MM.1S (cell line): ENCODE results near the gene SLIT1.

ENCODE experiments used
- DNase-seq: peaks from one replicate; pipeline ENCODE4 v3.0.0-alpha.2; 2015
- H2AFZ ChIP-seq: fragments of 300-600 bp; sonication (generic); 2 replicates; pipeline ENCODE4 v1.6.0; 2016; ENCODE audit warnings: antibody characterized with exemption, low read length
- H3F3A ChIP-seq: fragments of 300-600 bp; sonication (generic); 2 replicates; pipeline ENCODE4 v1.6.1; 2016; ENCODE audit warnings: mild to moderate bottlenecking, antibody characterized with exemption, low read length, moderate library complexity, mixed read lengths; ENCODE audit not compliant: insufficient read depth
- H3K27ac ChIP-seq: fragments of 300-600 bp; sonication (generic); 2 replicates; pipeline ENCODE4 v1.5.1; 2016; ENCODE audit warnings: mild to moderate bottlenecking, low read length
- H3K27me3 ChIP-seq: fragments of 300-600 bp; sonication (generic); replicated peaks from 2 replicates; pipeline ENCODE4 v1.6.0; 2016; ENCODE audit warnings: low read length; ENCODE audit not compliant: insufficient read depth
- H3K36me3 ChIP-seq: fragments of 300-600 bp; sonication (generic); replicated peaks from 2 replicates; pipeline ENCODE4 v1.6.1; 2016; ENCODE audit warnings: mild to moderate bottlenecking, low read length, mixed read lengths; ENCODE audit not compliant: insufficient read depth
- H3K4me1 ChIP-seq: fragments of 300-600 bp; sonication (generic); 2 replicates; pipeline ENCODE4 v1.6.1; 2016; ENCODE audit warnings: low read length, mixed read lengths
- H3K4me2 ChIP-seq: fragments of 300-600 bp; sonication (generic); 2 replicates; pipeline ENCODE4 v1.6.0; 2016; ENCODE audit warnings: low read depth, low read length
- H3K4me3 ChIP-seq: fragments of 300-600 bp; sonication (generic); 2 replicates; pipeline ENCODE4 v1.5.1; 2016; ENCODE audit warnings: low read length, mixed read lengths
- H3K79me2 ChIP-seq: fragments of 300-600 bp; sonication (generic); 2 replicates; pipeline ENCODE4 v1.6.1; 2016; ENCODE audit warnings: mixed run types, low read length, mixed read lengths
- H3K9ac ChIP-seq: fragments of 300-600 bp; sonication (generic); 2 replicates; pipeline ENCODE4 v1.6.1; 2016; ENCODE audit warnings: low read length, mixed read lengths
- H3K9me2 ChIP-seq: fragments of 300-600 bp; sonication (generic); replicated peaks from 2 replicates; pipeline ENCODE4 v1.6.1; 2016; ENCODE audit warnings: mild to moderate bottlenecking, low read length, mixed read lengths; ENCODE audit not compliant: insufficient read depth
- H3K9me3 ChIP-seq: fragments of 300-600 bp; sonication (generic); replicated peaks from 2 replicates; pipeline ENCODE4 v1.6.1; 2016; ENCODE audit warnings: mild to moderate bottlenecking, low read length, mixed read lengths; ENCODE audit not compliant: insufficient read depth
- H4K20me1 ChIP-seq: fragments of 300-600 bp; sonication (generic); 2 replicates; pipeline ENCODE4 v1.6.1; 2016; ENCODE audit warnings: mild to moderate bottlenecking, low read length, moderate library complexity, mixed read lengths; ENCODE audit not compliant: insufficient read depth
- CTCF ChIP-seq: fragments of 300-600 bp; sonication (generic); IDR thresholded peaks from 2 replicates; pipeline ENCODE4 v1.5.1; 2016; ENCODE audit warnings: antibody characterized with exemption, low read length, mixed read lengths
- EZH2 ChIP-seq: fragments of 300-600 bp; sonication (generic); optimal IDR thresholded peaks from 2 replicates; pipeline ENCODE3; 2017; ENCODE audit warnings: low read depth, mild to moderate bottlenecking, antibody characterized with exemption, low read length, mixed read lengths
- EZH2phosphoT487 ChIP-seq: fragments of 300-600 bp; sonication (generic); IDR thresholded peaks from 2 replicates; pipeline ENCODE4 v1.6.1; 2018; ENCODE audit warnings: antibody characterized with exemption, low read length

SLIT1 gene

GRCh38 chr10:97199152-97199551, 13.4 kb upstream of the SLIT1 start:
- Histone ChIP-seq H3K9me2 (no peaks in the 10 kb centered on the region), H3K9ac (no peak overlapping the region), H2AFZ (no peak overlapping the region), H3K79me2 (no peaks in the 10 kb centered on the region), H3K4me2 (no peak overlapping the region), H3K27me3 (no peaks in the 10 kb centered on the region), H3K4me3 (no peak overlapping the region), H3K4me1 (no peaks in the 10 kb centered on the region), H3K9me3 (no peaks in the 10 kb centered on the region), H4K20me1 (no peaks in the 10 kb centered on the region), H3K36me3 (no peaks in the 10 kb centered on the region), H3F3A (no peaks in the 10 kb centered on the region), H3K27ac (no peak overlapping the region)
- DNase-seq, result no peak
- TF ChIP-seq CTCF (no peak), EZH2 (no peak), EZH2phosphoT487 (no peak)

GRCh38 chr10:97197030-97197500, 11.3 kb upstream of the SLIT1 start:
- Histone ChIP-seq H3K4me1 (no peaks in the 10 kb centered on the region), H3K9me2 (no peaks in the 10 kb centered on the region), H3K27ac (no peak overlapping the region), H4K20me1 (no peaks in the 10 kb centered on the region), H3K4me2 (peak overlapping the region; percentile 67; the same call in 1 of the 2 replicates), H3K9ac (no peak overlapping the region), H3F3A (no peaks in the 10 kb centered on the region), H3K36me3 (no peaks in the 10 kb centered on the region), H3K9me3 (no peaks in the 10 kb centered on the region), H3K79me2 (no peaks in the 10 kb centered on the region), H3K4me3 (no peak overlapping the region), H2AFZ (0 out of 2 replicates have a peak overlapping the region, but pooled peaks have one; percentile 65), H3K27me3 (no peaks in the 10 kb centered on the region)
- no peak for TF ChIP-seq CTCF
- TF ChIP-seq EZH2, result no peak
- no peak for TF ChIP-seq EZH2phosphoT487
- no peak for DNase-seq

GRCh38 chr10:97196223-97197029, 10.7 kb upstream of the SLIT1 start:
- no peaks in the 10 kb centered on the region for H3K79me2 ChIP-seq
- peak overlapping the region; percentile 65 for H2AFZ ChIP-seq
- peak overlapping the region; percentile 67 for H3K4me2 ChIP-seq
- peak overlapping the region; percentile 66 for H3K4me3 ChIP-seq
- no peaks in the 10 kb centered on the region for H3F3A ChIP-seq
- H3K4me1 ChIP-seq, result no peaks in the 10 kb centered on the region
- H3K27ac ChIP-seq, result no peak overlapping the region
- H3K9me2 ChIP-seq, result no peaks in the 10 kb centered on the region
- H3K9me3 ChIP-seq, result no peaks in the 10 kb centered on the region
- H3K9ac ChIP-seq, result peak overlapping the region; percentile 14; the same call in 1 of the 2 replicates
- H3K36me3 ChIP-seq, result no peaks in the 10 kb centered on the region
- DNase-seq, result peak; percentile 82
- no peak for TF ChIP-seq EZH2phosphoT487
- TF ChIP-seq CTCF, result peak; percentile 83
- TF ChIP-seq EZH2, result no peak
- no peaks in the 10 kb centered on the region for H4K20me1 ChIP-seq
- H3K27me3 ChIP-seq, result no peaks in the 10 kb centered on the region
